Testis (tissue), 5 donors: Measurements from ENCODE around the gene MBP. TPM values are rescaled to one million over a fixed set of nuclear protein-coding genes. Genes with fewer than 3 reads are reported as not detected.
A peak's percentile ranks its signal among the peaks of the same experiment; 100 is the strongest.

Experiments used
- DNase-seq: peaks from one replicate; pipeline ENCODE4 v3.0.0-alpha.2; 2019
- H3K27ac ChIP-seq, 2 donors: fragments of 200-600 bp; sonication (generic); one replicate each; pipeline ENCODE4 v1.5.1; 2019
- H3K27me3 ChIP-seq: fragments of 200-600 bp; sonication (generic); one replicate; pipeline ENCODE4 v1.5.1; 2019
- H3K36me3 ChIP-seq: fragments of 200-600 bp; sonication (generic); one replicate; pipeline ENCODE4 v1.5.1; 2017; ENCODE audit warnings: low read depth; ENCODE audit errors: missing control alignments
- H3K4me1 ChIP-seq: fragments of 200-600 bp; sonication (generic); one replicate; pipeline ENCODE4 v1.5.1; 2019
- H3K4me3 ChIP-seq, 2 donors: fragments of 200-600 bp; sonication (generic); one replicate each; pipeline ENCODE4 v1.5.1; 2017 to 2019
- H3K9me3 ChIP-seq: fragments of 200-600 bp; sonication (generic); one replicate; pipeline ENCODE4 v1.5.1; 2017
- POLR2A ChIP-seq: fragments of 450-650 bp; IDR thresholded peaks from one replicate; pipeline ENCODE4 v1.6.1; 2017; ENCODE audit warnings: antibody characterized with exemption, mild to moderate bottlenecking, moderate library complexity
- WGBS, 2 donors: methylation state at CpG; one replicate each; pipeline ENCODE4 v1.1.5; 2018; 5-methylcytosine and 5-hydroxymethylcytosine counted together
- intact Hi-C: fragments of 100-400 bp; cut with DNase I; formaldehyde crosslinking; loops from one replicate; pipeline ENCODE4 v1.15.1; 2023; ENCODE audit warnings: low total_unique reads
- long read RNA-seq, 2 donors: transcript quantifications; one replicate each; lab custom pipeline, GENCODE V29; 2026
- polyA plus RNA-seq: library from polyadenylated mRNA; stranded (reverse); fragments of 350-450 nt; fragmentation: Illumina TruSeq; extraction: RNeasy Lipid Tissue Mini Kit (QIAGEN cat#74804); gene quantifications from one replicate; pipeline ENCODE4 v1.2.3, GENCODE V29; 2014; ENCODE audit warnings: low read depth, low replicate concordance; ENCODE audit not compliant: insufficient read depth
- total RNA-seq, 2 donors: library from RNA; depleted of rRNA; stranded (reverse); fragments of >200 nt; gene quantifications; one replicate each; pipeline ENCODE4 v1.2.3, GENCODE V29; 2016
- TF ChIP-seq, protein P1 (sequence below), 3 experiments: fragments of 450-650 bp in 2 of 3; fragments of 200-600 bp in 1 of 3; sonication (generic) in 1 of 3; IDR thresholded peaks; one replicate each; pipeline ENCODE4 v1.5.1; 2016 to 2019; ENCODE audit warnings: antibody characterized with exemption in 3 of 3, mild to moderate bottlenecking in 2 of 3, moderate library complexity in 1 of 3

Gene MBP
- total RNA-seq (10 to 100 TPM; 15.4 to 20.3 TPM), polyA plus RNA-seq (16.7 TPM)
- long read RNA-seq, donor 1, full-length matches to known transcripts = 5 of 5 reads
- long read RNA-seq, donor 1, partial matches to known transcripts = 0 of 5 reads
- long read RNA-seq, donor 1, other reads (novel, unspliced or antisense) = 0 of 5 reads
- long read RNA-seq, donor 2, full-length matches to known transcripts = 1 of 1 reads
- long read RNA-seq, donor 2, partial matches to known transcripts = 0 of 1 reads
- long read RNA-seq, donor 2, other reads (novel, unspliced or antisense) = 0 of 1 reads

DNA sequence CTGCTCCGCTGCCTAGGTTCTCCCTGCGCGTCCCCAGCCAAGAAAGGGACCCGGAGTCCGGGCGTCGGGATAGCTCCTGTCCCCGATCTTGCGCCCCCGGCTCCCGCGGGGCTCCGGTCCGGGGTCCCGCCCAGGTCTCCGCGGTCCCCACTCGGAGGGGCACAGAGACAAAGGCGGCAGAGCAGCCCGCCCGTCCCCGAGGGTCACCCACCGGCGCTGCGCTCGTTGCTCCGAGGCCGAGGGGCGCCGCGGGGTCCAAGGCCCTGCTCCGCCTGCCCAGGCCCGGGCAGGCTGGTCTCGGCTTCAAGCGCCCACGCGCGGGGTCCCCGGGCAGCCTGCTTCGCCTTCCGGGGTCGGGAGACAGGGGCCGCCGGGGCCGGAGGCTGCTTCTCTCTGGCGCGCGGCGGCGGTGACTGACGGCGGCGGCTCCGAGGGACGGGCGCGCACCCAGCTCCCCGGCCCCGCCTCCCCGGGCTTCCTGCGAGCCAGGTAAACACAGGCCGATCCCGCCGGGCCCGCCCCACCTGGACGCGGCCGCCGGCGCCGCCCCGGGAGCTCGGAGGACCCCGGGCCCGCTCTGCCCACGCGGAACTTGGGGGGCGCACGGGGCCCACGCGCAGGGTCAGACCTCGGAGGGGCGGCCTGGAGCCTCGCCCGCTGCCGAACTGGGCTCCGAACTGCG is at the start of gene MBP:
Gene MBP, minus strand, starts transcription at position 415 of the 682 bp plus-strand sequence. CDS start 27,522 bp downstream, outside the sequence.
- Histone ChIP-seq H3K27me3 (no peaks in the 10 kb centered on the region), H3K36me3 (no peaks in the 10 kb centered on the region), H3K27ac (peak within 1 kb of the TSS; percentile 90 to 92), H3K4me1 (peaks cover 12% of the 10 kb centered on the region), H3K4me3 (peak within 1 kb of the TSS; percentile 78 to 90), H3K9me3 (no peaks in the 10 kb centered on the region)
- 0 to 1% methylated on average over 1 to 42 of the region's 88 CpGs for WGBS, 2 donors
- DNase-seq = peak; percentile 75
- intact Hi-C loops = no loop called here
- TF ChIP-seq, protein P1, sequence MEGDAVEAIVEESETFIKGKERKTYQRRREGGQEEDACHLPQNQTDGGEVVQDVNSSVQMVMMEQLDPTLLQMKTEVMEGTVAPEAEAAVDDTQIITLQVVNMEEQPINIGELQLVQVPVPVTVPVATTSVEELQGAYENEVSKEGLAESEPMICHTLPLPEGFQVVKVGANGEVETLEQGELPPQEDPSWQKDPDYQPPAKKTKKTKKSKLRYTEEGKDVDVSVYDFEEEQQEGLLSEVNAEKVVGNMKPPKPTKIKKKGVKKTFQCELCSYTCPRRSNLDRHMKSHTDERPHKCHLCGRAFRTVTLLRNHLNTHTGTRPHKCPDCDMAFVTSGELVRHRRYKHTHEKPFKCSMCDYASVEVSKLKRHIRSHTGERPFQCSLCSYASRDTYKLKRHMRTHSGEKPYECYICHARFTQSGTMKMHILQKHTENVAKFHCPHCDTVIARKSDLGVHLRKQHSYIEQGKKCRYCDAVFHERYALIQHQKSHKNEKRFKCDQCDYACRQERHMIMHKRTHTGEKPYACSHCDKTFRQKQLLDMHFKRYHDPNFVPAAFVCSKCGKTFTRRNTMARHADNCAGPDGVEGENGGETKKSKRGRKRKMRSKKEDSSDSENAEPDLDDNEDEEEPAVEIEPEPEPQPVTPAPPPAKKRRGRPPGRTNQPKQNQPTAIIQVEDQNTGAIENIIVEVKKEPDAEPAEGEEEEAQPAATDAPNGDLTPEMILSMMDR (IDR thresholded peaks at IDR 0.05) = no peak
- TF ChIP-seq POLR2A = no peak

DNA sequence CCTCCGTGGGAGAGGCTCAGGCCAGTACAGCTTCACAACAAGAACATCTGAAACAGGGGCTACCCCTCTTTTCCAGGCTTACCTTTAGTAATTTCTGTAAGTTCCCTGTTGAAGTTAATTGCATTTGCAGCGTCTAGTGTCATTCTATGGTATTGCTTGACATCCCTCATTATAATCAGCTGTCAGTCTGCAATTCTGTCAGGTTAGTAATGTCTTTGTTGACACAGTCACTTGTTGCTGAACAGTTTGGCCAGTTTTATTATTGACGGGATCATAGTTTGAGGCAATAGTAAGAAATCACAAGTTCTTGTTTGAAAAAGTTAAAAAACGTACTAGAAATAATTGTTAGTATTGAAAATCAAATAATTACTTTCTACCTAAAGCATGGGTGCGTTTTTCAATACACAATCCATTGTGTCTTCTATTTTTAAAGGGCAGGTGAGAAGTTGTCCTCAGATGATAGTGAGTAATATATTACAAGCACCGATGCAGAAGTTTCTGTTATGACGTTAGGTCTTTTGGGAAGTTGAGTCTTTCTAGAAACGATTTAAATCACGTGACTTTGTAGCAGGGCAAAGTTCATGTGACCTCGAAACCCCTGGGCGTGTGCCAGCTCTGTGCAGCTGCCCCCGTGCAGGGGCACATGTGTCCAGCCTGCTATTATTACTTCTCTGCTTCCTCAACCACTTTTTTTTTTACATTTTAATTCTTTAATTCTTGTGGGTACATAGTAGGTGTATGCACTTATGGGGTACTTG is 49.5 kb upstream of the MBP start:
- H3K27ac ChIP-seq = no peak overlapping the region
- H3K27me3 ChIP-seq = no peaks in the 10 kb centered on the region
- 77 to 79% methylated on average over 12 of the region's 12 CpGs for WGBS, 2 donors
- no peaks in the 10 kb centered on the region for H3K9me3 ChIP-seq
- no peaks in the 10 kb centered on the region for H3K36me3 ChIP-seq
- intact Hi-C loops = no loop called here
- H3K4me3 ChIP-seq = no peak overlapping the region
- DNase-seq = no peak
- H3K4me1 ChIP-seq = no peaks in the 10 kb centered on the region
- no peak for TF ChIP-seq POLR2A
- TF ChIP-seq, protein P1 (IDR thresholded peaks at IDR 0.05) = no peak

DNA sequence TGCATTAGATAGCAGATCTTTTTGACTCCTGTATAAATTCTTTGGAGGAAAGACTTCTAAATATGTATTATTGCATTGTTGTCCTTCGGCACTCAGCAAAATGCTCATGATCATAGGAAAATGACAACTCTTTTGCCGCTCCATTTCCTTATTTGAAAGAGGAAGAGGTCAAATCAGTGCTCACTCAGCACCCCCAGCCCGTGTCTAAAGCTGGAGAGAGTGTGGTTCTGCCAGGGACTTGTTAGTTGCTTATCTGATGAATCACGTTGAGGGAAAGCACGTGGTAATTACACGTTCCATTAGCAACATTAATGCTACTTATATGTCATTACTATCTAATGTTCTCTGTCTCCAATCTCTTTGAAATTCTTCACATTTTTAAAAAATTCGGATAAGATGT is 46.0 kb upstream of the MBP start:
- Histone ChIP-seq H3K27me3 (no peaks in the 10 kb centered on the region), H3K27ac (no peak overlapping the region), H3K9me3 (no peaks in the 10 kb centered on the region), H3K4me3 (no peak overlapping the region), H3K4me1 (no peaks in the 10 kb centered on the region), H3K36me3 (no peaks in the 10 kb centered on the region)
- no peak for DNase-seq
- intact Hi-C loops = no loop called here
- TF ChIP-seq, protein P1 (IDR thresholded peaks at IDR 0.05) = no peak
- TF ChIP-seq POLR2A = no peak
- WGBS, 2 donors = 63 to 65% methylated on average over 7 of the region's 7 CpGs

DNA sequence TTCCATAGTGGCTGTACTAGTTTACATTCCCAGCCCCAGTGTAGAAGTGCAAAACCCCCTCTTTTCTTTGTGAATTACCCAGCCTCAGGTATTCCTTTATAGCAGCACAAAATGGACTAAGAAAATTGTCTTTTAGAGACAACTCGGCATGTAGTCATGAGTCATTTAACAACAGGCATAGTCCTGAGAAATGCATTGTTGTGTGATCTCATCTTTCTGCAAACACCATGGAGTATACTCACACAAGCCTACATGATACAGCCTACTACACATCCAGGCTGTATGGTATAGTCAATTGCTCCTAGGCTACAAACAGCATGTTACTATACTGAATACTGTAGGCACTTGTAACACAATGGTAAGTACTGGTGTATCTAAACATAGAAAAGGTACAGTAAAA is 44.4 kb upstream of the MBP start:
- no peak overlapping the region for H3K4me3 ChIP-seq
- no peaks in the 10 kb centered on the region for H3K9me3 ChIP-seq
- no peak overlapping the region for H3K27ac ChIP-seq
- 91% methylated on average over 1 of the region's 1 CpG for WGBS, 2 donors
- no peaks in the 10 kb centered on the region for H3K4me1 ChIP-seq
- no peaks in the 10 kb centered on the region for H3K27me3 ChIP-seq
- no peaks in the 10 kb centered on the region for H3K36me3 ChIP-seq
- intact Hi-C loops = no loop called here
- TF ChIP-seq, protein P1 (IDR thresholded peaks at IDR 0.05) = no peak
- TF ChIP-seq POLR2A = no peak
- DNase-seq = no peak
